Activated CD4-positive, CD25-positive, alpha-beta regulatory T cell (primary cell): ENCODE measurements around the gene ZFYVE21.
"Not testable (repeated sequence)": the region's sequence is repeated elsewhere in the genome, so short reads cannot be mapped to it uniquely, and the experiment has no call there.

Experiments used
- DNase-seq, 4 experiments: peaks; one replicate each; lab custom pipeline; 2025; lab: John Stamatoyannopoulos, UW

Gene ZFYVE21

DNA sequence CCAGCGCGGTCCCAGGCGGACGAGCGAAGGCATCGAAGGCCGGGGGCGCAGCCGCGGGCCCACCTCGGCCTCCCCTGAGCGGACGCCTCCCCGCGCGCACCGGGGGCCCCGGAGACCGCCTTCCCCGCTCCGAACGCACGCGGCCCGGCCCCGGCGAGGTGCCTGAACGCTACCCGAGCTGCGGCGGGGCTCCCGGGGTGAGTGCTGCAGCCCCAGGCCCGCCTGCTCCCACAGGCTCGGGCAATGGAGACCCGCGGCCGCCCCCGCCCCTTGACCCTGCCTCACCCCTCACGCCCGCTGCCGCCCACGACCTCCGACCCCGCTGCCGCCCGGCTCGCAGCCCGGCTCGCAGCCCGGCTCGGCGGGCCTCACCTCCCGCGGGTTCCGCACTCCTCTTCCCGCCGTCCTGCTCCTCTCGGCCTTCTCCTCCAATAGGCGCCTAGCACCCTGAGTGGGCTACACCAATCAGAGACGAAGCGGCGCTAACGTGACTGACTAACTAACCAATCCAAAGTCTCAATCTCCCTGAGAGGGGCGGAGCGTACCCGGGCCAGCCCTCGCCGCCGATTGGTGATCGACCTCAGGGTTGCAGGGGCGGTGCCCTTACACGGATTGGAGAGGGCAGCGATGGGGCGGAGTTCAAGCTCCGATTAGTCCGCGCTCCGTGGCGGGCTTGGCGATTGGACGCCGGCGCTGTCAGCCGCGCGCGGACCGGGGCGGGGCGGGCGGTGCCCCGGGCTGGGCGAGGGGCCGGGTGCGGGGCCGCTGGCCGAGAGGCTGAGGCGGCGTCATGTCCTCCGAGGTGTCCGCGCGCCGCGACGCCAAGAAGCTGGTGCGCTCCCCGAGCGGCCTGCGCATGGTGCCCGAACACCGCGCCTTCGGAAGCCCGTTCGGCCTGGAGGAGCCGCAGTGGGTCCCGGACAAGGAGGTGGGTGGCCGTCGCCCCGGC, at the start of gene ZFYVE21, which contains the start of gene XRCC3:
Gene ZFYVE21, plus strand, starts transcription at position 759 of the 949 bp plus-strand sequence. Its CDS starts 32 bp downstream, at position 791.
Gene XRCC3, minus strand, starts transcription at position 400 of the 949 bp plus-strand sequence. CDS start 4,364 bp downstream, outside the sequence.
- DNase-seq: peak; percentile 98 to 99 (median 98)

DNA sequence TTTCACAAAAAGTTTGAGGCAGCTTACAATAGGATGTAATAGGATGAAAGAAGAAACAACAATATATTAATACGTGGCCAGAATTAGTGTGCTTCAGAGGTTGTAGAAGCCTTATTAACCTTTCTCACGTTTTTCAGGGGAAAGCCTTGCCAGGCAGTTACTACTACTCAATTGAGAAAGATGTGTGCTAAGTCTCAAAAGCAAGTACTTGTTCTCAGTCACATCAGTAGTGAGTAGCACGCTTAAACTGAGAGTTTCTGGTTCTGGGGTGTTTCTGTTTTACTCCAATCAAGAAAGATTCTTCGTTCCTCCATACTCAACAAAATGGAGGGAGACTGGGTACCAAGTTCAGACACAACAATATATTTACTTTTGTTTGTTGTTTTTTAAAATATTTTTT, 47.9 kb upstream of the ZFYVE21 start:
- no peak for DNase-seq

DNA sequence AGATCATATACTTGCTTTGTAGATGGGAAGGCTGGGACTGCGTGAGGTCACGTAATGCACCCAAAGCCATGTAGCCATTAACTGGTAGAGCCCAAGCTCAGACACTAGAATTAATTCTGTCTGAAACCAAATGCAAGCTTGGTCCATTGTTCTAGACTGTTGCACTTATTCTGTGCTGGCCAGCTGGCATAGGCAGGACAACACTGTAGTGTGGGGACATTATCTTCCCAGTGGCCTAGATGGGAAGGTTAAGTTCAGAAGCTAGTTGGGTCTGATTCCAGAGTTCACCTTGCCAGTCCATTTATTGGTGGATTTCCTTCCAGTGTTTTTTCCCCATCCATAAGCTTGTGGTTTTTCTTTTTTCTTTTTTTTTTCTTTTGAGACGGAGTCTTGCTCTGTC, 47.5 kb upstream of the ZFYVE21 start:
- DNase-seq: no peak

DNA sequence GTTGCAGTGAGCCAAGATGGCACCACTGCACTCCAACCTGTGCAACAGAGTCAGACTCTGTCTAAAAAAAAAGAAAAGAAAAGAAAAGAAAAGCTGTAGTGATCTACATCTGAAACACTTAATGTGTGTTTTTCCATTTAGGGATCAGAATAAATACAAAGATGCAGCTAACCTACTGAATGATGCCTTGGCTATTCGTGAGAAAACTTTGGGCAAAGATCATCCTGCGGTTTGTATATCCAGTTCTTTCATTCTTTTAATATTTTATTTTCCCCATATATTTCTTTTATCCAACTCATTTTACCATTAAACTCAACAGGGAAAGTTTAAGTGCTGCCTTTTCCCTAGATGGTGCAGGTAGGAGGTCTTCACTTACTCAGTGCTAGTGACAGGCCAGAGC, 46.2 kb upstream of the ZFYVE21 start:
- DNase-seq: no peak

DNA sequence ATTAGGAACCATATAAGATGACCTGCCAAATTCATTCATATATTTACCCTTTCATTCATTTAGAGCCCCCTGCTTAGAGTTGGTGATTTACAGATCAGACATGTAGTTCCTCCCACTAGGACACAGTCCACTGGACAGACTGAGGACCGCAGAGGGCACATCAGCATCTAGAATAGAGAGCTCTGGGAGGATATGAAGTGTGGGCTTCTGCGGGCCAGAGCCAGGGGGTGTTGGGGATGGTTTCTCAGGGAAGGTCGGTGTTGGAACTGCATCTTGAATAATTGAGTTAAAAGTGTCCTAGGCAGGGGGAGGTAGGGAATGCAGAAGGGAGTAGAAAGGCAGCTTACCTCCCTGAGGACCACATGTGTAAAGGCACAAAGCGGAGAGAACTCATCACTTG, 43.7 kb upstream of the ZFYVE21 start:
- DNase-seq: no peak

GRCh38 chr14:103675957-103676356, 39.7 kb upstream of the ZFYVE21 start:
- no peak for DNase-seq

- no peak for DNase-seq
These were observed 38.5 kb upstream of the ZFYVE21 start for GRCh38 chr14:103676881-103677675.

DNA sequence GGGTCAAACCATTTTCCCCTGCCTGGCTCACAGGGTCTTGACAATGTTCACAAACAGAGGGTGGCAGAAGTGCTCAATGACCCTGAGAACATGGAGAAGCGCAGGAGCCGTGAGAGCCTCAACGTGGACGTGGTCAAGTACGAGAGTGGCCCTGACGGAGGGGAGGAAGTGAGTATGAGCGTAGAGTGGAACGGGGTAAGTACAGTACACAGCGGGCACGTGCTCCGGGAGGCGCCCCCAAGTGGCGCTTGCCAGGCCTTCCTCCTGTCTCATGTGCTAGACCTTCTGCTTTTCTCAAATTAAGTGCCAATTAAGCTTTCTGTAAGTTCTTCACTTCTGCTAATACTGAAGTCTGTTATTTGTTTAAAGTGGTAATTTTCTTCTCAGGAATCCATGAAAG, 36.3 kb upstream of the ZFYVE21 start:
- DNase-seq: peak in 1 of 4 experiments; percentile 7

DNA sequence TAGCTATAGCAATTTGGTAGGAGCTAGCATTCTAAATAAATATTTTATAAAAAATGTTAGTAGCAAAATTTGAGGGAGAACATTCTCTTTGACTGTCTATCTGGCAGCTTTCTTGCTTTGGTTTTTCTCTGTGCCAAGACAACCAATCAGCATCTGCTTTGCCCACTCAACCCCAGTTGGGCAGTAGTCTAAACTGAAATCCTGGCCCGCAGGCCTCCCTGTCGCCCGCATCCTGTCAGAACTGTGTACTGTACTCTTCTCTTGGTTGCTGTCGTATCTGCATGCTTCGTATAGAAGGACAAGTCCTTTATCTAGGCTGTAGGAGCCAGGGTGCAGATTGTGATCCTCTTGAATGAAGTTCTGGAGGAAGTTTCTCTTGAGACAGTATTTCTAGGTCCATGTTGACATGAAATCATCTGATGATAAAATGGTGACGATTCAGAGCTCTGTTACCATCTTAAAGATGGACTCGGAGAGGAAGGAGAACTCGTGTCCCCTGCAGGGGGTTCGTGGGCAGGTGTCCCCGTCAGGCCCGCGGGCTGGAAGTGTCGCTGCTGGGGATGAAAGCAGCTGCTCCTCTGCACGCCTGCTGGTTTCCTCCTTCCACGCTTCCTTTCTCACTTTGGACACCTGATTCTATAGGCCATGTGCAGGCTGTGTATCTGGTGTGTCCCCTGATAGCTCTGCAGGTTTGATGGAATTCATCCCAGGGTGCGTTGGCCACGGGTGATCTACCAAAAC, 34.9 kb upstream of the ZFYVE21 start:
- DNase-seq: no peak

DNA sequence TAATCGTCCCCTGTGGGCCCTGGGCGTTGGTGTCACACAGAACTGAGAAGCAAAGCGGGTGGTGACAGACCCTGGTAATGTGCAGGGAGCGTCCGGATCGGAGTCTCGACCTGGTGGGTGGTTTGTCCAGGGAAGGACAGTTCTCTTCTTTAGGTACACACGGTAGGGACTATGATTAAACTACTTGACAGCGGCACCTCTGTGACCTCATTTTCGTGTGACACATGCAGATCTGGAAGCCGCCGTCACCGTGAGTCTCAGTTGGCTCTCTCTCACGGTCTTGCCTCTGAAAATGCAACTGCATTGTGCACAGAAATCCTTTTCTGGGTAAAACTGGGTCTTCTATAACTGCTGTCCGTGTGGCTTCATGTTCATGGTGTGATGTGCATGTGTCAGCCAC, 32.5 kb upstream of the ZFYVE21 start:
- no peak for DNase-seq

GRCh38 chr14:103684471-103684870, 31.1 kb upstream of the ZFYVE21 start:
- no peak for DNase-seq

DNA sequence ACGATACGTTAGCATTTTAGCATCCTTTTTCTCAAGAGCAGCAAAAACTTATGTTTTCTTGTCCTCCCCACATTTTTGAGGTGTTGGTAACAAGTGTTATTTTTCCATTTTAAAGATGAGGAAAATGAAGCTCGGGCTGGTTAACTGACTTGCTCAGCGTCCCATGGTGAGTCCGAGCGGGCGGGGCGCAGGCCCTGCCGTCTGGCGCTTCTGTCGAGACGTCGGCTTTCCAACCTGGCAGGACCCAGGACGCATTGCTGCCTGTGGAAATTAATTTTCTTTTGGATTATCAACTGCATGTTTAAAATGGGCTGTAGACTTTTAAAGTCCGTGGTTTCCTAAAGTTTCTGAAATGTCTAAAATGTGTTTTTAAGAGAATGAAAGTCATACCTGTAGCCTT, 30.7 kb upstream of the ZFYVE21 start:
- no peak for DNase-seq

- no peak for DNase-seq
These were observed 30.1 kb upstream of the ZFYVE21 start for GRCh38 chr14:103685276-103686211.

- DNase-seq: no peak
These were observed 28.7 kb upstream of the ZFYVE21 start for GRCh38 chr14:103686831-103687485.

DNA sequence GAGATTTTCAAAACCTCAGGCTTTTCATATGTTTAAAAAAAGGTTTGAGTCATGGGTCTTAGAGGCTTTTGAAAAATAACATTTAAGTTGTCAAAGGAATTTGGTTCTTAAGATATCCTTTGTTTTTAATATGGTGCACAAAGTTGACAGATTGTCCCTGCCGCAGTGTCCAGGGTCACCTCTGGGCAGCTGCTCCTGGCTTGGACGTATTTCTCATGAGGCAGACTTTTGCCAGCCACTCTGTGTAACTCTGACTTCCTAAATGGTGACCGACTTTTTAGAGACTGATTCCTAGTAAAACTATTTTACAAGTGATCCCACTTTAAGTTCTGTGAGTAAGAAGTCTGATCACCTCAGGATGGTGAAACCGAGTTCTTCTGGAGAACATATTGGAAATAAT, 27.9 kb upstream of the ZFYVE21 start:
- no peak for DNase-seq

DNA sequence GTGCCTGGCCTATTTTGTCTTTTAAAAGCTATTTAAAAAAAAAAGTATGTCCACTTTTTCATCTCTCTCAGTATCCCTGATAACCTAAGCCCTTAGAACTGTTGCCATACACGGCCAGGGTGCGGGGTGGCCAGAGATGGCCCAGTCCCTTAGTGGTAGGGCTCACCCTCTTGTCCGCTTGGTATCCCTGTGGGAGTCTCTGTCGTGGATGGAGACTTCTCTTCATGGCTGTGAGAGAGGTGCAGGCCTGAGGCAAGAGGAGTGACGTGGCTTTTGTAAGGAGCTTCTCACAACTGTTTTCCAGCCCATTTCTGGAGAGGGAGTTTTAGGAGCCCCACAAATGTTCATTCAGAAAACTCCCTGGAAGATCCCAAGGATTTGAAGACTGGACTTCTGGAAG, 27.2 kb upstream of the ZFYVE21 start:
- DNase-seq: no peak

GRCh38 chr14:103688906-103689902, 26.4 kb upstream of the ZFYVE21 start:
- DNase-seq: no peak

GRCh38 chr14:103690332-103690731, 25.3 kb upstream of the ZFYVE21 start:
- no peak for DNase-seq

- not testable (repeated sequence) for DNase-seq
These were observed 24.0 kb upstream of the ZFYVE21 start for GRCh38 chr14:103691655-103692054.
